ENCODE data around the gene PDX1. TPM values are rescaled to one million over a fixed set of nuclear protein-coding genes. Genes with fewer than 3 reads are reported as not detected.

PDX1 gene
- polyA plus RNA-seq, 10 donors, result 0.12 TPM; not detected in 9

GRCh38 chr13:27969082-27969865, 49.5 kb downstream of the PDX1 start, which contains the start of gene CDX2:
Gene CDX2 (minus strand): TSS chr13:27969315. CDS start chr13:27969006, 309 bp downstream.
- DNase-seq, result no peak

- DNase-seq, result no peak
Observed at GRCh38 chr13:27969866-27970229, 50.0 kb downstream of the PDX1 start.

- DNase-seq, result no peak
Observed at GRCh38 chr13:27970382-27971235, 50.8 kb downstream of the PDX1 start.

- no peak for DNase-seq
Observed at GRCh38 chr13:27971236-27971645, 51.4 kb downstream of the PDX1 start.

- no peak for DNase-seq
Observed at GRCh38 chr13:27971776-27972477, 52.1 kb downstream of the PDX1 start.

- DNase-seq, result no peak
Observed at GRCh38 chr13:27972478-27972820, 52.6 kb downstream of the PDX1 start.

GRCh38 chr13:27973291-27973690, 53.5 kb downstream of the PDX1 start:
- DNase-seq, result no peak

- DNase-seq, result no peak
Observed at GRCh38 chr13:27973961-27974662, 54.3 kb downstream of the PDX1 start.

Other genes with a start within 250 kb of the PDX1 start
- gene GSX1, start 127.5 kb upstream of the PDX1 start, polyA plus RNA-seq (ENCODE audit: insufficient read length in 10 of 10), result not detected
- under 1 TPM in 1 of 10 donors, not detected in 9; 0.07 TPM for gene CDX2, start 49.3 kb downstream of the PDX1 start, polyA plus RNA-seq (ENCODE audit: insufficient read length in 10 of 10)
- gene URAD, start 68.7 kb downstream of the PDX1 start, polyA plus RNA-seq (ENCODE audit: insufficient read length in 10 of 10), result not detected
- under 1 TPM; 0.08 to 0.64 (median 0.22) TPM for gene FLT3, start 180.6 kb downstream of the PDX1 start, polyA plus RNA-seq (ENCODE audit: insufficient read length in 10 of 10)
- gene PAN3, start 218.5 kb downstream of the PDX1 start, polyA plus RNA-seq (ENCODE audit: insufficient read length in 10 of 10), result 10 to 100 TPM; 16.0 to 30.0 (median 22.7) TPM